Measurements from ENCODE around the gene AP4E1. TPM values are rescaled to one million over a fixed set of nuclear protein-coding genes. Genes with fewer than 3 reads are reported as not detected.
A peak's percentile ranks its signal among the peaks of the same experiment; 100 is the strongest.
"Not testable (repeated sequence)": the region's sequence is repeated elsewhere in the genome, so short reads cannot be mapped to it uniquely, and the experiment has no call there.

Gene AP4E1
- total RNA-seq, 1 donor from 2014 or later: 16.5 TPM

GRCh38 chr15:50905055-50905454 lies 3.4 kb upstream of the AP4E1 start:
- no peak overlapping the region for H3K27ac Mint-ChIP-seq
- peak; percentile 2 for DNase-seq
- no peak overlapping the region for H3K4me3 Mint-ChIP-seq
- H3K27me3 Mint-ChIP-seq: no peaks in the 10 kb centered on the region
- peaks cover 17% of the 10 kb centered on the region for H3K4me1 Mint-ChIP-seq
- no peaks in the 10 kb centered on the region for H3K9me3 Mint-ChIP-seq
- H3K36me3 Mint-ChIP-seq (ENCODE audit: low read depth): peaks cover 6% of the 10 kb centered on the region
- intact Hi-C loops (cut with micrococcal nuclease): loop anchor here (5.0 kb wide), 4 partner anchors 343 to 1748 kb away; partner anchors contain the start of genes COPS2, DTWD1, FAM227B and SLC27A2

- intact Hi-C loops (cut with micrococcal nuclease): loop anchor here (1.0 to 5.0 kb wide), 11 partner anchors 22 to 1750 kb away; partner anchors contain the start of genes COPS2, DTWD1, FAM227B and SLC27A2
- H3K27ac Mint-ChIP-seq: peak overlapping the region; percentile 97
- no peaks in the 10 kb centered on the region for H3K27me3 Mint-ChIP-seq
- H3K4me3 Mint-ChIP-seq: peak overlapping the region; percentile 87
- peaks cover 19% of the 10 kb centered on the region for H3K4me1 Mint-ChIP-seq
- DNase-seq: peak; percentile 93
- H3K36me3 Mint-ChIP-seq (ENCODE audit: low read depth): peaks cover 12% of the 10 kb centered on the region
- no peaks in the 10 kb centered on the region for H3K9me3 Mint-ChIP-seq
Observed at GRCh38 chr15:50906954-50907600, 1.4 kb upstream of the AP4E1 start.

- peak; percentile 84 for DNase-seq
- peaks cover 17% of the 10 kb centered on the region for H3K4me1 Mint-ChIP-seq
- H3K27me3 Mint-ChIP-seq: no peaks in the 10 kb centered on the region
- peaks cover 12% of the 10 kb centered on the region for H3K36me3 Mint-ChIP-seq (ENCODE audit: low read depth)
- peak overlapping the region; percentile 97 for H3K27ac Mint-ChIP-seq
- no peaks in the 10 kb centered on the region for H3K9me3 Mint-ChIP-seq
- peak overlapping the region; percentile 87 for H3K4me3 Mint-ChIP-seq
- intact Hi-C loops (cut with micrococcal nuclease): loop anchor here (1.0 to 5.0 kb wide), 12 partner anchors 22 to 1750 kb away; partner anchors contain the start of genes COPS2, DTWD1, FAM227B and SLC27A2
Observed at GRCh38 chr15:50907601-50908208, 778 bp upstream of the AP4E1 start.

- no peak for DNase-seq
- no peaks in the 10 kb centered on the region for H3K27me3 Mint-ChIP-seq
- peaks cover 22% of the 10 kb centered on the region for H3K36me3 Mint-ChIP-seq (ENCODE audit: low read depth)
- H3K9me3 Mint-ChIP-seq: no peaks in the 10 kb centered on the region
- H3K4me3 Mint-ChIP-seq: peak overlapping the region; percentile 87
- H3K4me1 Mint-ChIP-seq: peaks cover 16% of the 10 kb centered on the region
- intact Hi-C loops (cut with micrococcal nuclease): loop anchor here (5.0 kb wide), 4 partner anchors 347 to 1752 kb away; partner anchors contain the start of genes COPS2, DTWD1, FAM227B and SLC27A2
- peak overlapping the region; percentile 93 for H3K27ac Mint-ChIP-seq
Observed at GRCh38 chr15:50909010-50909317, 481 bp downstream of the AP4E1 start.

DNA sequence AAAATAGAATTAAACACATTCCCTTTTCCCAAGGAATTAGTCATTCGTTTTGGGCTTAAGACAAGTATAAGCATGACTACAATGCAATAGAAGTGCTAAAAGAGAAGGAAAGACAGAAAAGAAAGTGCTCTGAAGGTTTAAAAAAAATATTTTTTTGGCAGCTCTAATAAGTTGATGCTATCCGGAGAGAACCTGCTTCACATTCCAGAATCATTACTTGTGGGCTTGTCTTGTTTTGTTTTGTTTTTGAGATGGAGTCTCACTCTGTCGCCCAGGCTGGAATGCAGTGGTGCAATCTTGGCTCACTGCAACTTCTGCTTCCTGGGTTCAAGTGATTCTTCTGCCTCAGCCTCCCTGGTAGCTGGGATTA lies 1.9 kb downstream of the AP4E1 start:
- intact Hi-C loops (cut with micrococcal nuclease); H3K9me3 Mint-ChIP-seq; H3K27me3 Mint-ChIP-seq; H3K27ac Mint-ChIP-seq: not testable (repeated sequence)
- peak; percentile 47 for DNase-seq
- H3K4me1 Mint-ChIP-seq: peaks cover 16% of the 10 kb centered on the region
- peak overlapping the region; percentile 87 for H3K4me3 Mint-ChIP-seq
- H3K36me3 Mint-ChIP-seq (ENCODE audit: low read depth): peaks cover 22% of the 10 kb centered on the region

DNA sequence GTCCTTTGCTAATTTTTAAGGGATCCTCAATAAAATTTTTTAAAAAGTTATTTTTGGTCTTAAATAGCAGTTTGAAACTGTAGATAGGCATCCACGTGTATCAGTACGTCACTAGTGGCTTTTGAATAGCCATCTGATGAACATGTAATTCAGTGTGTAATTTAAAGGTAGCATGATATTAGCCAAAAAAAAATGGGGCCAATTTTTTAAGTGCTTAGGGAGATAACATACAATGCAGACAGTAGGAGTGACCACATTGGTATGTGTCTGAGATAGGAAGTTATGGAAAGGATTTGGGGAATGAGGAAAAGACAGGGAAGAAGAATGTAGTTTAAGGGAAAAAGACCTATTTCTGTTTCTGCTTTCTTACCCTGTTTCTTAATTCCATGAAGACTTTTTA lies 2.5 kb downstream of the AP4E1 start:
- H3K4me3 Mint-ChIP-seq: no peak overlapping the region
- H3K27ac Mint-ChIP-seq: no peak overlapping the region
- H3K27me3 Mint-ChIP-seq: no peaks in the 10 kb centered on the region
- no peak for DNase-seq
- peaks cover 16% of the 10 kb centered on the region for H3K4me1 Mint-ChIP-seq
- H3K36me3 Mint-ChIP-seq (ENCODE audit: low read depth): peaks cover 23% of the 10 kb centered on the region
- H3K9me3 Mint-ChIP-seq: no peaks in the 10 kb centered on the region
- intact Hi-C loops (cut with micrococcal nuclease): no loop called here

- Mint-ChIP-seq H3K9me3 (no peaks in the 10 kb centered on the region), H3K36me3 (ENCODE audit: low read depth) (peaks cover 26% of the 10 kb centered on the region), H3K4me1 (peaks cover 16% of the 10 kb centered on the region), H3K4me3 (no peak overlapping the region), H3K27me3 (no peaks in the 10 kb centered on the region), H3K27ac (no peak overlapping the region)
- intact Hi-C loops (cut with micrococcal nuclease): no loop called here
- DNase-seq: peak; percentile 51
Observed at GRCh38 chr15:50911621-50912020, 3.1 kb downstream of the AP4E1 start.

- DNase-seq: peak; percentile 10
- Mint-ChIP-seq H3K36me3 (ENCODE audit: low read depth) (peaks cover 34% of the 10 kb centered on the region), H3K4me3 (no peak overlapping the region), H3K9me3 (no peaks in the 10 kb centered on the region), H3K27me3 (no peaks in the 10 kb centered on the region), H3K27ac (no peak overlapping the region), H3K4me1 (no peaks in the 10 kb centered on the region)
- intact Hi-C loops (cut with micrococcal nuclease): no loop called here
Observed at GRCh38 chr15:50916400-50916799, 7.9 kb downstream of the AP4E1 start.

DNA sequence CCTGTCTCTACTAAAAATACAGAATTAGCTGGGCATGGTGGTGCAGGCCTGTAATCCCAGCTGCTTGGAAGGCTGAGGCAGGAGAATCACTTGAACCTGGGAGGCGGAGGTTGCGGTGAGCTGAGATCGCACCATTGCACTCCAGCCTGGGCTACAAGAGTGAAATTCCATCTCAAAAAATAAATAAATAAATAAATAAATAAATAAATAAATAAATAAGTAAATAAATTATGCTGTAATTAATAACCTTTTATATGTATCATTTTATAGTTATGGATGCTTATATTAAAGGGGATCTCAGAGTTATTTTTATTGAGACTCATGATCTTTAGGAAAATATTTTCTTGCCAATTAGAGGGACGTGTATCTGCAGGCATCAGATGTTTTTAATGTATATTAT lies 10.9 kb downstream of the AP4E1 start:
- H3K4me3 Mint-ChIP-seq; intact Hi-C loops (cut with micrococcal nuclease); H3K27me3 Mint-ChIP-seq; H3K4me1 Mint-ChIP-seq; DNase-seq; H3K27ac Mint-ChIP-seq; H3K9me3 Mint-ChIP-seq: not testable (repeated sequence)
- H3K36me3 Mint-ChIP-seq (ENCODE audit: low read depth): peaks cover 31% of the 10 kb centered on the region

DNA sequence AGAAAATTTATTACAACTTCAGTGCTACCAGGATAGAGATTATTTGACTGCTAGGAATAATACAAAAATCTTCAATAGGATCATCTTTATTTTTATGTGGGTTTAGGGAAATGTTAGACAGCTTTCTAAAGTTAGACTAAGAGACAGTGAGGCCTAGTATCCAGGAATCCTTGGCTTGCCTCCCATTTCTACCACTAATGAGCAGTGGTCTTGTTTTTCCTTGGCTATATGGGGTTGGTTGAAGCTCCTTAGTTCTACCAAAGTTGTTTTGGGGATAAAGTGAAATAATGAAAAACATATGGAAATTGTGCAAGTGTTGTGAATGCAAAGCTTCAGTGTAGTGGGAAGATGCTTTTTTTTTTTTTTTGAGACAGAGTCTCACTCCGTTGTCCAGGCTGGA lies 16.8 kb downstream of the AP4E1 start:
- Mint-ChIP-seq H3K27me3 (no peaks in the 10 kb centered on the region), H3K4me3 (no peak overlapping the region), H3K27ac (no peak overlapping the region), H3K36me3 (ENCODE audit: low read depth) (peaks cover 34% of the 10 kb centered on the region), H3K9me3 (no peaks in the 10 kb centered on the region), H3K4me1 (peaks cover 3% of the 10 kb centered on the region)
- intact Hi-C loops (cut with micrococcal nuclease): no loop called here
- DNase-seq: peak; percentile 24

GRCh38 chr15:50929062-50929461 lies 20.6 kb downstream of the AP4E1 start:
- H3K4me3 Mint-ChIP-seq: no peak overlapping the region
- H3K9me3 Mint-ChIP-seq: no peaks in the 10 kb centered on the region
- H3K27me3 Mint-ChIP-seq: no peaks in the 10 kb centered on the region
- peaks cover 37% of the 10 kb centered on the region for H3K36me3 Mint-ChIP-seq (ENCODE audit: low read depth)
- H3K4me1 Mint-ChIP-seq: no peaks in the 10 kb centered on the region
- H3K27ac Mint-ChIP-seq: no peak overlapping the region
- DNase-seq: no peak
- intact Hi-C loops (cut with micrococcal nuclease): no loop called here

DNA sequence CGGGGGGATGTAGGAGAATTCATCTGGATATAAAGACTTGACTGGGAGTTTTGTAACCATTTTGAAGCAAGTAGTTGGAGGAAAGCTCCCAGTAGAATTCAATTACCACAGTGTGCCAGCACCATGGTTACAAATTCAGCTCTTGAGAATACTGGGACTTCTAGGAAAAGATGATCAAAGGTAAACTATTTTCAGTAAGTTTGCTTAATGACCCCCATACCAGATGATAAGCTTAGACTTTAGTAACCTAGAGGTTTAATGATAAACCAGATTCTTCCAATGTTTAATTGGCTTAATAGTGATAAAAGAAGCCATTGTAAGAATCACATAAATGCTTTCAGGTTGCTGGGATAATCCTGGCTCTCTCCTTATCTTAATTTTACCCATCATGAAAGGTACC lies 22.3 kb downstream of the AP4E1 start:
- Mint-ChIP-seq H3K27me3 (no peaks in the 10 kb centered on the region), H3K36me3 (ENCODE audit: low read depth) (peaks cover 39% of the 10 kb centered on the region), H3K4me1 (no peaks in the 10 kb centered on the region), H3K4me3 (no peak overlapping the region), H3K9me3 (no peaks in the 10 kb centered on the region), H3K27ac (no peak overlapping the region)
- intact Hi-C loops (cut with micrococcal nuclease): no loop called here
- DNase-seq: no peak

DNA sequence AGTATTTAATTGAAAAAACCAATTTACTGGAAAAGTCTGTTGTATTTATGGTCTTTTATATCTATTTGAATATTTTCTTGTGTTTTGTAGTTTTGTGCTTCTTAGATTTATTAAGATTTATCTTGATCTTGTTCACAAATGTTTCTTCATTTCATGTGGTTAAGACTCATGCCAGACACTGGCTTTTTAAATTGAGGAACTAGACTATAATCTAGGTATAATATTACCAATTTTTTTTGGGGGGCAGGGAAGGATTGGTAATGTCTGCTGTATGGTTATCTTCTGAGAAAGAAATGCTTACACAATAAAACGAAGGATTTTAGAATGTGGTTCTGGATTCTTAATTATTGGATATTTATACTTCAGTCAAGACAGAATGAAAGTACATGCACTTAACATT lies 24.9 kb downstream of the AP4E1 start:
- intact Hi-C loops (cut with micrococcal nuclease): no loop called here
- DNase-seq: no peak
- Mint-ChIP-seq H3K36me3 (ENCODE audit: low read depth) (peaks cover 36% of the 10 kb centered on the region), H3K9me3 (no peaks in the 10 kb centered on the region), H3K4me1 (no peaks in the 10 kb centered on the region), H3K27ac (no peak overlapping the region), H3K27me3 (no peaks in the 10 kb centered on the region), H3K4me3 (no peak overlapping the region)

DNA sequence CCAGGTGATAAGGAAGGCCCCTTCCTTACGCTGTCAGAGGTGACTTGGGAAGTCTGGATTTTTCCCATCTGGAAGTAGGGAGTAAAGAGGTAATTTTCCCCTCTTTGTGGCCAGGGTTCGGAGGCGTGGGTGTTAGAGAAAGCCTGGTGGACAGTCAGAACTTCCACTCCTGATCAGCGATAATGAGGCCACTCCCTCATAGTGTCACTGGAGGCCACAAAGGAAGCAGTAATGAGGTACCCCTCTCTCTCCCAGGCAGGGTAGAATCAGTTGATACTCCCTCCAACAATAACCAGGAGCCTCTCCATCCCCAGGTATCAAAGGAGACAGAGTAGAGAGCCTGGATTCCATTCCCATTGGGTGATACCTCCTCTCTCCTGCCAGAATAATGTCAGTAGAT lies 30.0 kb downstream of the AP4E1 start:
- Mint-ChIP-seq H3K27ac (no peak overlapping the region), H3K4me3 (no peak overlapping the region), H3K27me3 (no peaks in the 10 kb centered on the region), H3K4me1 (no peaks in the 10 kb centered on the region), H3K9me3 (no peaks in the 10 kb centered on the region), H3K36me3 (ENCODE audit: low read depth) (peaks cover 21% of the 10 kb centered on the region)
- intact Hi-C loops (cut with micrococcal nuclease): no loop called here
- DNase-seq: no peak
